ENCODE measurements around the gene P4HB.

P4HB gene

GRCh38 chr17:81807839-81808238 is 52.5 kb downstream of the P4HB start:
- DNase-seq = no peak

- DNase-seq = no peak
These were observed 53.1 kb downstream of the P4HB start for GRCh38 chr17:81807210-81807719.

- DNase-seq = no peak
These were observed 53.7 kb downstream of the P4HB start for GRCh38 chr17:81806461-81807209.

- no peak for DNase-seq
These were observed 54.5 kb downstream of the P4HB start for GRCh38 chr17:81805707-81806460.

- DNase-seq = no peak
These were observed 55.6 kb downstream of the P4HB start for GRCh38 chr17:81804559-81805399.

GRCh38 chr17:81803728-81804558 is 56.4 kb downstream of the P4HB start, which contains the start of gene GCGR:
Gene GCGR (plus strand): TSS chr17:81804150. CDS start chr17:81809019, 4,869 bp downstream.
- no peak for DNase-seq

GRCh38 chr17:81802856-81803643 is 57.3 kb downstream of the P4HB start:
- DNase-seq = no peak

- DNase-seq = no peak
These were observed 58.1 kb downstream of the P4HB start for GRCh38 chr17:81802048-81802758.

- no peak for DNase-seq
These were observed 59.0 kb downstream of the P4HB start for GRCh38 chr17:81801327-81801726.

- DNase-seq = no peak
These were observed 65.8 kb downstream of the P4HB start for GRCh38 chr17:81794509-81794908.

- DNase-seq = no peak
These were observed 66.3 kb downstream of the P4HB start for GRCh38 chr17:81794074-81794476.

Data from Kasumi-1 (cell line).